Measurements from ENCODE around the gene NHLH1. TPM values are rescaled to one million over a fixed set of nuclear protein-coding genes. Genes with fewer than 3 reads are reported as not detected.
"Not testable (repeated sequence)": the region's sequence is repeated elsewhere in the genome, so short reads cannot be mapped to it uniquely, and the experiment has no call there.

NHLH1 gene
- total RNA-seq, 4 donors from 2014 or later, result not detected

- no peak overlapping the region for H3K4me3 ChIP-seq
- DNase-seq (ENCODE audit: extremely low spot score), result no peak
- no peaks in the 10 kb centered on the region for H3K36me3 ChIP-seq
- H3K27me3 ChIP-seq, result peaks cover 0 to 8% (median 0%) of the 10 kb centered on the region in 4 donors
- no peak overlapping the region for H3K27ac ChIP-seq (replicated peaks in 1 of 4)
- peaks cover 6 to 22% (median 20%) of the 10 kb centered on the region in 4 donors for H3K4me1 ChIP-seq
- 77% methylated on average over 7 of the region's 7 CpGs for WGBS
- intact Hi-C loops (cut with DNase I), result loop anchor here (10.0 kb wide), 1 partner anchor 293 kb away; the partner anchor contains the start of gene KCNJ9
- no peaks in the 10 kb centered on the region for H3K9me3 ChIP-seq
- TF ChIP-seq CTCF (IDR thresholded peaks at IDR 0.05), result no peak
- TF ChIP-seq EP300 (IDR thresholded peaks at IDR 0.05), result no peak
- no peak for TF ChIP-seq POLR2AphosphoS5 (IDR thresholded peaks at IDR 0.05)
- TF ChIP-seq POLR2A (IDR thresholded peaks at IDR 0.05; ENCODE audit: low read depth), result no peak
Measured at GRCh38 chr1:160377585-160378206, 10.8 kb downstream of the NHLH1 start.

- DNase-seq (ENCODE audit: extremely low spot score); H3K27me3 ChIP-seq; H3K9me3 ChIP-seq; H3K4me3 ChIP-seq; H3K27ac ChIP-seq (replicated peaks in 1 of 4); H3K36me3 ChIP-seq; intact Hi-C loops (cut with DNase I); H3K4me1 ChIP-seq: not testable (repeated sequence)
- WGBS, result 100% methylated on average over 2 of the region's 2 CpGs
Measured at GRCh38 chr1:160384812-160385211, 17.9 kb downstream of the NHLH1 start.

GRCh38 chr1:160388406-160388805, 21.5 kb downstream of the NHLH1 start:
- DNase-seq (ENCODE audit: extremely low spot score); H3K27me3 ChIP-seq; intact Hi-C loops (cut with DNase I): not testable (repeated sequence)

GRCh38 chr1:160394673-160395072, 27.8 kb downstream of the NHLH1 start:
- no peak for DNase-seq (ENCODE audit: extremely low spot score)
- Histone ChIP-seq H3K9me3 (no peaks in the 10 kb centered on the region), H3K36me3 (no peaks in the 10 kb centered on the region), H3K4me3 (no peak overlapping the region), H3K4me1 (peaks cover under 1 to 3% (median 2%) of the 10 kb centered on the region in 4 donors), H3K27me3 (peaks cover 0 to 7% (median 0%) of the 10 kb centered on the region in 4 donors), H3K27ac (replicated peaks in 1 of 4) (no peak overlapping the region)
- intact Hi-C loops (cut with DNase I), result no loop called here
- TF ChIP-seq POLR2A (IDR thresholded peaks at IDR 0.05; ENCODE audit: low read depth) (no peak), POLR2AphosphoS5 (IDR thresholded peaks at IDR 0.05) (no peak), EP300 (IDR thresholded peaks at IDR 0.05) (no peak), CTCF (IDR thresholded peaks at IDR 0.05) (no peak)
- WGBS, result 83% methylated on average over 8 of the region's 8 CpGs

More at GRCh38 chr1:160388406-160388805, 21.5 kb downstream of the NHLH1 start:
- not testable (repeated sequence) for H3K27ac ChIP-seq (replicated peaks in 1 of 4); H3K4me1 ChIP-seq; H3K36me3 ChIP-seq; H3K9me3 ChIP-seq; H3K4me3 ChIP-seq
- 78% methylated on average over 4 of the region's 4 CpGs for WGBS

- intact Hi-C loops (cut with DNase I), result no loop called here
- H3K4me1 ChIP-seq, result peaks cover 3 to 31% (median 28%) of the 10 kb centered on the region in 4 donors
- H3K36me3 ChIP-seq, result no peaks in the 10 kb centered on the region
- no peak overlapping the region for H3K4me3 ChIP-seq
- no peak for TF ChIP-seq CTCF (IDR thresholded peaks at IDR 0.05)
- no peak for DNase-seq (ENCODE audit: extremely low spot score)
- H3K27me3 ChIP-seq, result peaks cover 0 to 4% (median under 1%) of the 10 kb centered on the region in 4 donors
- no peaks in the 10 kb centered on the region for H3K9me3 ChIP-seq
- no peak overlapping the region for H3K27ac ChIP-seq (replicated peaks in 1 of 4)
- WGBS, result 71% methylated on average over 1 of the region's 1 CpG
Measured at GRCh38 chr1:160397651-160398050, 30.8 kb downstream of the NHLH1 start.

GRCh38 chr1:160398823-160399222, 32.0 kb downstream of the NHLH1 start:
- TF ChIP-seq POLR2A (IDR thresholded peaks at IDR 0.05; ENCODE audit: low read depth), result no peak
- no peak for TF ChIP-seq EP300 (IDR thresholded peaks at IDR 0.05)
- no peak for TF ChIP-seq CTCF (IDR thresholded peaks at IDR 0.05)
- TF ChIP-seq POLR2AphosphoS5 (IDR thresholded peaks at IDR 0.05), result no peak
- Histone ChIP-seq H3K27me3 (peaks cover 0 to 4% (median 0%) of the 10 kb centered on the region in 4 donors), H3K4me3 (no peak overlapping the region), H3K36me3 (no peaks in the 10 kb centered on the region), H3K27ac (replicated peaks in 1 of 4) (no peak overlapping the region), H3K9me3 (no peaks in the 10 kb centered on the region), H3K4me1 (peaks cover 10 to 33% (median 29%) of the 10 kb centered on the region in 4 donors)
- 80% methylated on average over 4 of the region's 4 CpGs for whole genome bisulfite sequencing
- intact Hi-C loops (cut with DNase I), result no loop called here
- no peak for DNase-seq (ENCODE audit: extremely low spot score)

All from esophagus muscularis mucosa (tissue), 4 donors.